Measurements from ENCODE around the gene CYP51A1.
A peak's percentile ranks its signal among the peaks of the same experiment; 100 is the strongest.
"Not testable (repeated sequence)": the region's sequence is repeated elsewhere in the genome, so short reads cannot be mapped to it uniquely, and the experiment has no call there.

Gene CYP51A1

DNA sequence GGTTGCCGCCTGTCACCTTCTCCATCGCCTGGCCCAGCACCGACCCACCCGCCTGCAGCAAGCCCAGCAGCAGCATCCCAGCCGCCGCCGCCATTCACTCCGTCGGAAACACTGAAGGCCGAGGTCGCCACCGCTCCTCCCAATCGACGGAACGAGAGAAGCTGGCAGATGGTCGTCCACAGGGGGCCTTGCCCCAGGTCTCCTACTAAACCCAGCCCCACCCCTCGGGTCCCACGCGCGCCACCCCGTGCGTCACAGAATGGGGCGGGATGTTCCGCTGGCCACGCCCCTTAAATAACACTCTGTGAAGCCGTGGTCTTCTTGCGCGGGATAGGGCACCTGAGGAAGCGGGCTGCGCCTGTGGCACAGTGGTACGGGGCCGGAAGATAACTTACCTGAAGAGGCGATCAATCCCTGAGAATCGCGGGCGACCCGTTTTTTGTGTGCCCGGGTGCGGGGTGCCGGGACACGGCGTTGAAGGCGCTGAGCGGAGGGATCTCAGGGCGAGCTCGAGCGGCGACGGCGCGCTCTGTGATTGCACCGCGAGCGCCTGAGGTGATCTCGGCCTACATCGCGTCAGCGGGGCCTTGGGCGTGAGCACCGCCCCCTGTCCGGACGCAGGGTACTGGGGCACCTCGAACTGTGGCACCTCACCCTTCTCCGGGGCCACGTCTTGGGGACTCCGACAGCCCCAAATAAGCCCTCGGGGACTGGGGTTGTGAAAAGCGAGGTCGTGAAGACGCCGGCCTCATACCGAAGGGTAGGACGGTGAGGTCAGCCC is at the start of gene CYP51A1:
TSS of gene CYP51A1 (minus strand) at position 207 of the 781 bp plus-strand sequence. CDS start at position 94, 113 bp downstream.
- peak; percentile 95 for DNase-seq

DNA sequence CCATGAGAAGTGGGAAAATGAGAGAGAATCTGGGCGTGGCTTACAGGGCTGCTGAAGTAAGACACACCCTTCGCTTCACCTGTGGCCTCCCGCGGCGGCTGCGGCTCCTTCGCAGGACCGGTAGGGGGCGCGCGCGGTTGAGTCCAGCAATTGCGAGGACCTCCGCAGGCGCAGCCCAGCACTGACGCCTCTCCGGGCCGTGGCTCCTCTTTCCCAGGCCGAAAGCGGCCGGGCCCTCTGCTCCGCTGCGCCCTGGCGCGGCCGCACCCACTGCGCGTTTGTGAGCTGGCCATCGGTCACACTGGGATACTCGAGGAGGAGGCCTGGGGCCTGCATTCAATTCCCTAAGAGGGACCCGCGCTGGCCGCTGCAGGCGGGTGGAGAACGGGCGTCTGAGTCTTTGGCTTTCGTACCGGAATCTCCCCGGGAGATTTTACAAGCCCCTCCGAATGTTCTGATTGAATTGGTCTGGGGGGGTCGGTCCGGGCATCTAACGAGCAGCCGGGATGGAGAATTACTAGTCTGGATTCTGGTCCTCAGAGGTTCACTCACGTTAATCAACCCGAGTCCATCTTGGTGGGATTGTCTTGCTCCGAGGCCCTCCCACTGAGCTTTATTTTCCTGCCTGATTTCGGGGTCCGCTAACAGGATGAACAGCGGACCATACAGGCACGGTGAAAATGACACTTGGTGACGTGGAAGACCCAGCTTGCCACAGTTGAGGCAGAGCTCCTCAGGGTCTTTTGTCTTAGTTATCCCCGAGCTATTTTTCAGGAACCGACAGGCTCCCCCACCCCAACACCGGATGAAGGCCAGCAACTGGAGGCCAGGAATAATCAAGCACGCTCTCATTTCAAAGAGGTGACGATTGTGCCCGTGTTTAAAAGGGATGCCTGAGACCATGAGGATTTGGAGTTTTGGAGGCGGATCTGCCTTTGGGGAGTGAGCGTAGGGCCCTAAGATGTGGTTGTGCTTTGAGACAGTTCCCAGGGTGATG is 44.9 kb upstream of the CYP51A1 start, which contains the start of gene LRRD1:
TSS of gene LRRD1 (minus strand) at position 215 of the 997 bp plus-strand sequence. CDS start 13,940 bp downstream, outside the sequence.
- DNase-seq: peak; percentile 77

DNA sequence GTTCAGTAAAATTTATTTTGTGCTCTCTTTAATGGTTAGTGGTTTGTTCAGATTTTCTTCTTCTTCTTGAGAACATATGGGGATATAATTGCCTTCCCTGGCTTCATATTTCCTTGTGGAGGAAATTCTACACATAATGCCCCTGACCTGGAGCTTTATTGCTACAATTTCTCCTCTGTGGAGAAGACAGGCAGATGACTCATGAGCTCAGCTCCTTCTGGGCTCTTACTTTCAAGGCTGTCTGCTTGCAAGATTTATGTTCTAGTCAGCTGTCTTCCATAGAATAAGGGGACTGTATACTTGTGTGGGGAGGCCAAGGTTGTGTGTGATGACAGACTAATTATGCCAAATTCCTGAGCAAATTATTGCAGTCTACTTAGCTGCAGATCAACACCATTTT is 43.1 kb upstream of the CYP51A1 start:
- DNase-seq: peak; percentile 64

DNA sequence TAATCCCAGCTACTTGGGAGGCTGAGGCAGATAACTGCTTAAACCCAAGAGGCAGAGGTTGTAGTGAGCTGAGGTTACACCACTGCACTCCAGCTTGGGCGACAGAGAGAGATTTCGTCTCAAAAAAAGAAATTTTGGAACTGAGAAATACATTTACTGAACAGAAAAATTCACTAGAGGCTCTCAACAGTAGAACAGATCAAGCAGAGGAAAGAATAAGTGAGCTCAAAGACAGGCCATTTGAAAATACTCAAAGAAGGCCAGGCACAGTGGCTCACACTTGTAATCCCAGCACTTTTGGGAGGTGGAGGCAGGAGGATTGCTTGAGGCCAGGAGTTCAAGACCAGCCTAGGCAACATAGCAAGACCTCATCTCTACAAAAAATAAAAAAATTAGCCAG is 35.3 kb upstream of the CYP51A1 start:
- DNase-seq: not testable (repeated sequence)

DNA sequence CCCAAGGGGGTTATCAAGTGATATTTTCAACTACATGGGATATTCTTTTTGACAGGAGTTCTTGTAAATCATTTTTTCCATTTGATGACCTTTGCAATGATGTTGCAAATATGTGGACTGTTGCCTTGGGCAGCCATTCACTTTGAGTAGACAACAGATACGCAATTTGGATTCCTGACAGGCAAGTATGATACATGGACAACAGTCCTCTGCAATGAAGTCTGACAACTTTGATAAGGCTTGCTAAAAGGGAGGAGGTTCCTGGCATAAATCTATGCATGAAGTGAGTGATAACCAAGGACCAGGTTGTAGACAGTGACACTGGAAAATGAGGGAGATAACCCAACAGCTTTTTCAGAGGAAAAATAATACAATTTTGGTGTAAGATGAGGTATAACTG is 27.0 kb upstream of the CYP51A1 start:
- DNase-seq: no peak

DNA sequence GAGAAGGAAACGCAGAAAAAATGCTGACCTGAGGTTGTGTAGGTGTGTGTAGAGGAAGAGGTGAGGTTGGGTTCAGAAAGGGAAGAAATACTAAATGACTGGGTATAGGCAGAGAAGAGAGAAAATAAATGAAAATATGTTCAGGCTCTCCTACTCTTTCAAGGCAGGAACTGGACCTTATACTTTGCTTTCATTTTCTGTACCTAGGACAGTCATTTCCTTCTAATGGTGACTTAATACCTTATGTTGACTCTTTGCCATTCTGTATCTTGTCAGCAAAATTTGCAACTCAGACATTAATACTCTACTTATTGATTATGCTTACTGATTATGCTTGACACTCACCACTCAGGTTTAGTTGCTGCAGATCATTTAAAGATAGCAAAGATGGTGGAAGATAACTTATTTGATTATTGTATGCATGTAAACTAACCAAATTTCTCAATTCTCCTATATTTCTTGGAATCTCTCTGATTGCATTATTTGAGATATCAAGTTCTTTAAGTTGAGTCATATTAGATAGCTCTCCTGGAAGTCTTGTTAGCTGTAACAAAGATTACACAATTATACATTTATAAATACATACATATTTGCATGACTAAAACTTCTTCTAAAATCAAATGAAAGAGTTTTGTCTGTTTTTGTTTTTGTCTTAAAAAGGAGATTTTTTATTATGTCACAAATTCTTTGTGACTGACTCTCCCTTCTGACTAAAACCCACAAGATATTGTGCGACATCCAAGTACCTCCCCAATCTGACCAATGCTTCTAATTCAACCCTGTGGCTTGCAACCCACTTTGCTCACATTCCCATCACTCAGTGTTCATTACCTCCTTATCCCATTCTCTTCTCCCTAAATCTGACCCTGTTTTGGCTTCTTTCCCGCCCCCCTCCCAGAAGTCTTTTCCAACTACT is 24.6 kb upstream of the CYP51A1 start:
- DNase-seq: no peak

DNA sequence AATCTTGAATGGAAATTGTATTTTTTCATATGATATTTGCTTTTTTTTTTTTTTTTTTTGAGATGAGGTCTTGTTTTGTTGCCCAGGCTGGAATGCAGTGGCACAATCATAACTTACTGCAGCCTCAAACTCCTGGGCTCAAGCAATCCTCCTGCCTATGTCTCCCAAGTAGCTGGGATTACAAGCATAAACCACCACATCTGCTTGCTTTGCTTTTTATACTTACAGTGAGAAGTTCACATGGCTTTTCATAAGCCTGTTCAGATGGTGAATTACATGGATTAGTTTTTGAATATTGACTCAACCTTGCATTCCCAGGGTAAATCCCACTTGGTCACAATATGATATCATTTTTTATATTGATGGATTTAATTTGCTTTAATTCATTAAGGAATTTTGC is 22.7 kb upstream of the CYP51A1 start:
- DNase-seq: no peak

DNA sequence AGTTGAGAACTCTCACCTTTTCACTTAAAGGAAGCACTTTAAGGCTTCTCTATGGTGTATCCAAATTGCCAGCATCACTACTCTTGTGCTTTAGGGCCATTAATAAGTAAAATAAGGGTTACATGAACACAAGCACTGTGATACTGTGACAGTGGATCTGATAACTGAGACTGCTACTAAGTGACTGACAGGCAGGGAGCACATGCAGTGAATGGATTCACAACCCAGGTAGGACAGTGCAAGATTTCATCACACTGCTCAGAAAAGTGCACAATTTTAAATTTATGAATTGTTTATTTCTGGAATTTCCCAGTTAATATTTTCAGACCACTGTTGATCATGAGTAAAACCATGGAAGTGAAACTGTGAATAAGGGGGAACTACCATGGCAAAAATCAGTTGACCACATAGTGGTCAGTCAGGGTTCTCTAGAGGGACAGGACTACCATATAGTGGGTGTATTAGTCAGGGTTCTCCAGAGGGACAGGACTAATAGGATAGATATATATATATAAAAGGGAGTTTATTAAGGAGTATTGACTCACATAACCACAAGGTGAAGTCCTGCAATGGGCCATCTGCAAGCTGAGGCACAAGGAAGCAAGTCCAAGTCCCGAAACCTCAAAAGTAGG is 20.9 kb upstream of the CYP51A1 start:
- DNase-seq: no peak

DNA sequence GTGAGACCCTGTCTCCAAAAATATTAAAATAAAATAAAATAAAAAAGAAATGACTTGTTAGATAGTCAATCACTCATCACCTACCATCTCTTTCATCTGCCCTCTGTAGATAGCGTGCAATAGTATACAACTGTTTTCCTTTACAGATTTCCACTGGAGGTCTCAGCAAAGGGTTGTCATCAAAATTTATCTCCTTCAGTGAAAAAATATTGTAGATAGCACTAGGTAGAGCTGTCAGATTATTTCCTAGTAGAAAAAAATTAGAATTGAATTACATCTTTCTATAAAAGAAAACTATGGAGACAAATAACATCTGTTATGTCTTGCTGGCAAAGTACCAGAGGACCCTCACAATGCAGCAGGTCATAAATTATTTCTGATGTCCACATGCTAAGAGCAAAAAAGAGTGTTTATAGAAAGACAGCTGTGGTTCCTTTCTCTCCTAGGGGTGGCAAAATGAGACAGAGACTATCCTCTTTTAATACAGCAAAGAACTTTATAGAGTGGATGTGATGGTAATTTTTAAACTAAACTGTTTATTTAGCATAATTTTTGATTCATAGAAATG is 16.3 kb upstream of the CYP51A1 start:
- DNase-seq: peak; percentile 17

DNA sequence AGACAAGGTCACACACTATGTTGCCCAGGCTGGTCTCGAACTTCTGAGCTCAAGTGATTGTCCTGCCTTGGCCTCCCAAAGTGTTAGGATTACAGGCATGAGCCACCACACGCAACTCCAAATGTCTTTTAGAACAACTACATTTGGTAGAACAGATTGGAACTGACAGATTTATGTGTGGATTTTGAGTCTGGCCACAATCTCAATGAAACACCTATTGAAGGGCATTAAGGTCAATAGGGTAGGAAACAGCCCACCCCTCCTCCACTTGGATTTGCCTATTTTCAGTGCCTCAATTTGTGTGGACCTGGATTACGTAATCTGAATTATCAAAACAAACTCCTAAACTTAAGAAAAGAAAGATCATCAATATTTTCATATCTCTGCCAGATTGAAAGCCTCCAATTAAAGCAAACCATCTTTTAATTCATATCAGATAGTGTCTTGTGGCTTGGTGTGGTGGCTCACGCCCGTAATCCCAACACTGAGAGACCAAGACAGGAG is 15.5 kb upstream of the CYP51A1 start:
- no peak for DNase-seq

DNA sequence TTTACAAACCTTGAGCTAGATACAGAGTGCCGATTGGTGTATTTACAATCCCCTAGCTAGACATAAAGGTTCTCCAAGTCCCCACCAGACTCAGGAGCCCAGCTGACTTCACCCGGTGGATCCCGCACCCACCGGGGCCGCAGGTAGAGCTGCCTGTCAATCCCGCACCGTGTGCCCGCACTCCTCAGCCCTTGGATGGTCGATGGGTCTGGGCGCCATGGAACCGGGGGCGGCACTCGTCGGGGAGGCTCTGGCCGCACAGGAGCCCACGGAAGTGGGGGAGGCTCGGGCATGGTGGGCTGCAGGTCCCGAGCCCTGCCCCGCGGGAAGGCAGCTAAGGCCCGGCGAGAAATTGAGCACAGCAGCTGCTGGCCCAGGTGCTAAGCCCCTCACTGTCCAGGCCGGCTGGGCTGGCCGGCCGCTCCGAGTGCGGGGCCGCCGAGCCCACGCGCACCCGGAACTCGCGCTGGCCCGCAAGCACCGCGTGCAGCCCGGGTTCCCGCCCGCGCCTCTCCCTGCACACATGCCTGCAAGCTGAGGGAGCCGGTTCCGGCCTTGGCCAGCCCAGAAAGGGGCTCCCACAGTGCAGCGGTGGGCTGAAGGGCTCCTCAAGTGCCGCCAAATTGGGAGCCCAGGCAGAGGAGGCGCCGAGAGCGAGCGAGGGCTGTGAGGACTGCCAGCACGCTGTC is 9.1 kb upstream of the CYP51A1 start:
- DNase-seq: not testable (repeated sequence)

DNA sequence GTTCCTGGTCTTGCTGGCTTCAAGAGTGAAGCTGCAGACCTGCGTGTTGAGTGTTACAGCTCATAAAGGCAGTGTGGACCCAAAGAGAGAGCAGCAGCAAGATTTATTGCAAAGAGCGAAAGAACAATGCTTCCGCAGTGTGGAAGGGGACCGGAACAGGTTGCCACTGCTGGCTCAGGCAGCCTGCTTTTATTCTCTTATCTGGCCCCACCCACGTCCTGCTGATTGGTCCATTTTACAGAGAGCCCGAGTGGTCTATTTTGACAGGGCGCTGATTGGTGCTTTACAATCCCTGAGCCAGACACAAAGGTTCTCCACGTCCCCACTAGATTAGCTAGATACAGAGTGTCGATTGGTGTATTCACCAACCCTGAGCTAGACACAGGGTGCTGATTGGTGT is 8.5 kb upstream of the CYP51A1 start:
- not testable (repeated sequence) for DNase-seq

DNA sequence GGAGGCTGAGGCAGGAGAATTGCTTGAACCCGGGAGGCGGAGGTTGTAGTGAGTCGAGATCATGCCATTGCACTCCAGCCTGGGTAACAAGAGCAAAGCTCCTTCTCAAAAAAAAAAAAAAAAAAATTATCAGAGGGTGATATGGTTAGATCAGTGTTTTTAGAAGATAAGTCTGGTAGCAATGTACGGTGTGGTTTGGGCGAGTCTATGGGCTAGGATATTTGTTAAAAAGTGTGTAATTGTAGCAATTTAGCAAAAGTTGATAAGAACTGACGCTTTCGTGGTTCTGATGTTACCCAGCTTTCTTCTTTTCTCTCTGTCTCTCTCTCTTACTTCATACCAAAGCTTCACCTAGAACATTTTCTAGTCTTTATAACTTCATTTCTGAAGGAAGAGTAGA is 6.9 kb upstream of the CYP51A1 start:
- DNase-seq: no peak

DNA sequence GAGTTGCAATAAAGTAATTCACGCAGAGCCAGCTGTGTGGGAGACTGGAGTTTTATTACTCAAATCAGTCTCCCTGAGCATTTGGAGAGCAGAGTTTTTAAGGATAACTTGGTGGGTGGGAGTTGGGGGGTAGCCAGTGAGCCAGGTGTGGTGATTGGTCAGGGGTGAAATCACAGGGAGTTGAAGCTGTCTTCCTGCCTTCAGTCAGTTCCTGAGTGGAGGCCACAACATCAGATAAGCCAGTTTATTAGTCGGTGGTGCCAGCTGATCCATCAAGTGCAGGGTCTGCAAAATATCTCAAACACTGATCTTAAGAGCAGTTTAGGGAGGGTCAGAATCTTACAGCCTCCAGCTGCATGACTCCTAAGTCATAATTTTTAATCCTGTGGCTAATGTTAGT is 3.3 kb upstream of the CYP51A1 start:
- peak; percentile 44 for DNase-seq

DNA sequence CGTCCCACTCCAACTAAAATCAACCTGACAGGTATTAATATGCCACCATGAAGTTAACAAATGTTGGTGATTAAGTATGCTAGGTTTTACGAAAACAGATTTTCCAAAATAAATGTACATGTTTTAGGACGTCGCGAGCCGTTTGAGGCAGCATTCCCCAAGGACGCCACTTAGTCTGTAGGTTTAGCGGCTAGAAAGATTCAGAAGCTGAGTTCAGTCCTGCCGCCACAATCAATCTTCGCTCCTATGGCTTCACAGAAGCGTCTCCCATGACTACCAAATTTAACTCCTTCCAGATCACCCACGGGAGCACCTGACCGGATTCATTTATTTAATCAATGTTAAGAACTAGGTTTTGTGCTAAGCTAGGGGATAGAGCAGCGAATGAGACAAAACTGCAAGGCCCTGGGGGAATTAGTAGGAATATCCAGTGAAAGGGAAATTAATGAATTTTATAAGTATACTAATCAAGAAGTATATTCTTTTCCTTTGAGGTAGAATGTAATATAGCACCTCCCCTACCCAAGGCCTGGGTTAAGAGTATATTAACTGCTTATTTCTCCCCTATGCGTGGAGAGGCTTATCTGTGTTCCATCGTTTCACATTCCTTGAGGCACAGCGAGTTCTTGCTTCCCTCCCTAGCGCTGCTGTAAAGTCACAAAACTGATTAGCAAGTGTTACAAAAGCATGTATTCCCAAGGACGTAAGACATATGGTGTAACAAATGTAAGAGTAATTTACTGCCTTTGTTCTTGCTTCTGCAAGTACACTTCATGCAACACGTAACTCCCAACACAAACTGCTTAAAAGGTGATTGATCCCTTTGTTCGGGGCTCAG is 994 bp upstream of the CYP51A1 start:
- peak; percentile 36 for DNase-seq

DNA sequence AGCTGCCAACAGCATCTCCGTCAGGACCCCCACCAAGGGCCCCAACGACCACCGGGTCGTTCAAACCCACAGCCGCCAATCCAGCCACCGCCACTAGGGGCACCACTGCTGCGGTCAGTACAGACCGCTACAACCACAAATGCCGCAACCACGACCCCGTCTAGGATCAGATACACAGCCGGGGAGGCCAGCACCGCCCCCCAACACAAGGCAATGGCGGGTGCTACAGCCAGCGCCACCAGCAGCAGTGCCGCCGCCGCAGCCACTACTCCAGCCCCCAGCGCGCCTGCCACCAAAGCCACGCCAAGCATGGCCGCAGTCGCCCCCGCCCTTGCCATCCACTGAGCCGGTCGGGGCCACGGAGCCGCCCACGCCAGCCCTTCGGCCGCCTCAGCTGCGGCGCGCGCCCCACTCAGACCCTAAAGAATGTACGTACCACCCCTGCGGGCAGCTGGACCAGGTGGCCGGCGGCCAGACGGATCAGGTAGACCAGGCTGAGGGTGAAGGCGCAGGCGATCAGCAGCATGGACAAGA is 473 bp downstream of the CYP51A1 start:
- peak; percentile 64 for DNase-seq

DNA sequence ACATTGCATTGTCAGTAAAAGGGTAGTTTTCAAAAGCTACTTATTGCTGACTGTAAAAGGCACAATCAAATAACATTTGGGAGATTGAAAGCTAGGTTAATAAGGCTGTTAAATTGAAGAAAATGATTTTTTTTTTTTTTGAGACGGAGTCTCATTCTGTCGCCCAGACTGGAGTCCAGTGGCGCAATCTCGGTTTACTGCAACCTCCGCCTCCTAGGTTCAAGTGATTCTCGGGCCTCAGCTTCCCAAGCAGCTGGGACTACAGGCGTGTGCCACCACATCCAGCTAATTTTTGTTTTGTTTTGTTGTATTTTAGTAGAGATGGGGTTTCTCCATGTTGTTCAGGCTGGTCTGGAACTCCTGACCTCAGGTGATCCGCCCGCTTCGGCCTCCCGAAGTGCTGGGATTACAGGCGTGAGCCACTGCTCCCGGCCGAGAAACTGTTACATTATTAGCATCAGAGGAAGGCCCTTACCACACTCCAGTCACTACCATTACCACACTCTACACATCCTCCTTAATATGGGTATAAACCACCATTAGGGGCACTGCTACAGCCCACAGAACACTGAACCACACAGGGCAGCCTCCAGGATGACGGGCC is 1.0 kb downstream of the CYP51A1 start:
- DNase-seq: no peak

DNA sequence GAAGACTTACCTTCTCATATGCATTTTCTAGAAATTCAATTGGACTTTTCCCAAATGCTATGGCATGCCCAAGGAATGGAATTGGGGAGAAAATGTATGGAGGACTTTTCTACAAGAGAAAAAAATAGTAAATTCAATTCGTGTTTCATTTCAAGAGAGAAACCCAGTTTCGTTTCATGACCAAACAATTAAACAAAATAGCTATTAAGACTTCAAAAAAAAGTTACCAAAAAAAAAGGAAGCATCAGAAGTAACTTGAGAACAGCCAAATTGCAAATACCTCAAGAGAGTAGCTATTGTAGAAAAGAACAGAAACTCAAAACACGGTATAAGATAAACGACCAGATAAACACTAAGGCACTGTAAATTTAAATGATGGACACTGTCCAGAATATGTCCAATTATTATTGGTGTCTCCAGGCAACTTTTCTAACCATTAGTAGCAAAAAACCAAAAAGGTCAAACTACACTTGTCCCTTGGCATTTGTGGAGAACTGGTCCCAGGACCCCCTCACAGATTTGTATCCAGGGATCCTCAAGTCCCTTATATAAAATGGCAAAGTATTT is 2.4 kb downstream of the CYP51A1 start:
- DNase-seq: no peak

DNA sequence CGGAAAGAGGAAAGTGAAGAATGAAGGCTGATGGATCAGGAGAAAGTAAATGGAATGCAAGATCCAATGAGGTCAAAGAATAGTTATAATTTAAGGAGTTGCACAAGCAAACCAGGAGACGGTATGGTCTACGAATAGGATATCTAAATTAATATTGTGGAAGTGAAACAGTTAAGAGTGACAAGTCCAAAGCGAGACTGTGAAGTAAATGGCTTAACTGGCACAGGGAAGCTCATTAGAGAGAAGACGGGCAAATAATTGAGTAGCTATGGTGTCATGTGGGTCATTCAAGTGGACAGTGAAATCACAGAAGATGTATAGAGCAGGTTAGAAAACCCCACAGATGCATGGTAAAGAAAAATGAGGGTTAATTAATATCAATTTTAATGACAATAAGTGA is 3.2 kb downstream of the CYP51A1 start:
- DNase-seq: no peak

Data from DMS 273 treated with DMSO at 0.1 percent for 48 hours (cell line).